Lung (tissue), 12 donors: Measurements from ENCODE around the gene STAG1. TPM values are rescaled to one million over a fixed set of nuclear protein-coding genes. Genes with fewer than 3 reads are reported as not detected.

Experiments used
- ATAC-seq: fragments of 200-7000 bp; cut with Tn5 transposase; one replicate; pipeline ENCODE4 v1.9.1; 2020; ENCODE audit warnings: moderate number of reproducible peaks; ENCODE audit not compliant: insufficient read depth, low FRiP score
- DNase-seq, 3 donors: peaks; one replicate each; pipeline ENCODE4 v3.0.0-alpha.2; 2013 to 2017
- H3K27ac ChIP-seq, 2 donors: one replicate each; pipeline ENCODE4 v1.5.1; 2013; ENCODE audit warnings: mild to moderate bottlenecking in 2 of 2, moderate library complexity in 2 of 2, control low read depth in 1 of 2, inconsistent platforms in 1 of 2, low read depth in 1 of 2, low read length in 1 of 2
- H3K27me3 ChIP-seq, 3 donors: one replicate each; pipeline ENCODE4 v1.5.1; 2013; ENCODE audit warnings: low read length in 2 of 3; ENCODE audit not compliant: control insufficient read depth in 3 of 3, insufficient read depth in 3 of 3
- H3K36me3 ChIP-seq, 4 donors: one replicate each; pipeline ENCODE4 v1.5.1; 2013; ENCODE audit warnings: low read length in 4 of 4, mild to moderate bottlenecking in 1 of 4, moderate library complexity in 1 of 4; ENCODE audit not compliant: control insufficient read depth in 4 of 4, insufficient read depth in 4 of 4
- H3K4me1 ChIP-seq, 5 donors: one replicate each; pipeline ENCODE4 v1.5.1; 2013; ENCODE audit warnings: low read length in 5 of 5, mild to moderate bottlenecking in 2 of 5, moderate library complexity in 1 of 5; ENCODE audit not compliant: control insufficient read depth in 5 of 5, insufficient read depth in 5 of 5
- H3K4me3 ChIP-seq: one replicate; pipeline ENCODE4 v1.5.1; 2013; ENCODE audit warnings: mild to moderate bottlenecking, control low read depth, moderate library complexity
- H3K9ac ChIP-seq, 2 donors: one replicate each; pipeline ENCODE4 v1.5.1; 2013; ENCODE audit warnings: low read length in 2 of 2, control low read depth in 1 of 2; ENCODE audit not compliant: insufficient read depth in 1 of 2
- H3K9me3 ChIP-seq, 4 donors: one replicate each; pipeline ENCODE4 v1.5.1; 2013; ENCODE audit warnings: low read length in 3 of 4, mild to moderate bottlenecking in 1 of 4, moderate library complexity in 1 of 4; ENCODE audit not compliant: control insufficient read depth in 4 of 4, insufficient read depth in 3 of 4
- CTCF ChIP-seq: IDR thresholded peaks from 2 replicates; pipeline ENCODE4 v1.5.1; 2012; ENCODE audit warnings: mild to moderate bottlenecking; ENCODE audit errors: control extremely low read depth, extremely low read depth
- WGBS, 2 donors: extraction: QIAGEN DNeasy Blood & Tissue Kit; methylation state at CpG; one replicate each; pipeline ENCODE4 v1.1.7; 2013; 5-methylcytosine and 5-hydroxymethylcytosine counted together
- polyA plus RNA-seq, 2 donors: library from polyadenylated mRNA; stranded (reverse); fragments of 200-250 nt; gene quantifications; one replicate each; pipeline ENCODE4 v1.2.1, GENCODE V29; 2013
- total RNA-seq, 2 donors: library from RNA; depleted of rRNA in 1 of 2; stranded (reverse); fragments of >200 nt in 1 of 2; gene quantifications; one replicate each; pipeline ENCODE4 v1.2.1, GENCODE V29; 2014 to 2021
- donor health status: control.
- donor health status: control.
- donor health status: Bipolar disorder and iron deficiency.
- donor health status: healthy.
- donor health status: DM: yes; HTN: yes; CAD: no.

Gene STAG1
- total and polyA plus RNA-seq, 4 donors, result 8.1 to 90.0 (median 20.5) TPM

- no peaks in the 10 kb centered on the region for H3K27me3 ChIP-seq
- peaks cover 0 to 13% (median 1%) of the 10 kb centered on the region in 4 donors for H3K36me3 ChIP-seq
- peaks cover 0 to 3% (median 0%) of the 10 kb centered on the region in 5 donors for H3K4me1 ChIP-seq
- no peak for DNase-seq
- ATAC-seq, result no peak
- H3K9ac ChIP-seq, result no peak overlapping the region
- no peak overlapping the region for H3K4me3 ChIP-seq
- WGBS, 2 donors, result 78 to 86% methylated on average over 1 of the region's 1 CpG
- H3K27ac ChIP-seq, result no peak overlapping the region
- no peaks in the 10 kb centered on the region for H3K9me3 ChIP-seq
- no peak for TF ChIP-seq CTCF
Measured at GRCh38 chr3:136505676-136506075, 246.5 kb downstream of the STAG1 start.

DNA sequence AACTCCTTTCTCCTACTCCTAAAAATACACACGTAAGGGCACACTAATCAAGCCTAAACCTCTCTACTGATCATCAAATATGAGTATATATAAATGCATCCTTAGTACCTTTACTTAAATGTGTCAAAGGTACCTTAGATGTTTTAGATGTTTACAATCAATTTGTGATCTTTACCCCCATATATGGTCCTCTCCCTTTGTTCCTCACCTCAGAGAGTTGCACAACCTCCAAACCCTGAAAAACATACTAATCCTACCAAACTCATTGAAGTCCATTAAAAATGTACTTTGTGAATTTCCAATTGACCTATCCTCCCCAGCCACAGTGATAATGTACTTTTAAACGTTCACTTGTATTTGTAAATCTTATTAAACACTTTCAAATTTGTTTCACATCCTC lies 249.1 kb downstream of the STAG1 start:
- 93 to 94% methylated on average over 2 of the region's 2 CpGs for WGBS, 2 donors
- Histone ChIP-seq H3K4me1 (peaks cover 0 to 3% (median 0%) of the 10 kb centered on the region in 5 donors), H3K27me3 (no peaks in the 10 kb centered on the region), H3K9me3 (no peaks in the 10 kb centered on the region), H3K4me3 (no peak overlapping the region), H3K36me3 (peaks cover 0 to 16% (median 1%) of the 10 kb centered on the region in 4 donors), H3K27ac (no peak overlapping the region), H3K9ac (no peak overlapping the region)
- ATAC-seq (no peak), DNase-seq (no peak)
- TF ChIP-seq CTCF, result no peak

DNA sequence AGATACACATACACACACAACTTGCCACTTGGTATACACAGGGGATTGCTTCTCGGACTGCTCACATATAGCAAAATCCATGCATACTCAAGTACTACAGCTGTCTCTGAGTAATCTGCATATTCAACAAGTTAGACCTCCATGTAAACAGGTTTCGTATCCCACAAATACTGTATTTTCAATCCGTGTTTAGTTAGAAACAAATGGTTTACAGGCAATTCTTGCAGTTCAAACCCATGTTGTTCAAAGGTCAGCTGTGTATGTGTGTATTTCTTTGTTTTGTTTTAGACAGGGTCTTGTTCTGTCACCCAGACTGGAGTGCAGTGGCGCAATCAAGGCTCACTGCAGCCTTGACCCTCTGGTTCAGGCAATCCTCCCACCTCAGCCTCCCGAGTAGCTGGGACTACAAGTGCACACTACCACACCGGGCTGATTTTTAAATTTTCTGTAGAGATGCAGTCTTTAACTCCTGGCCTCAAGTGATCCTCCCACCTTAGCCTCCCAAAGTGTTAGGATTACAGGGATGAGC lies 253.2 kb downstream of the STAG1 start:
- DNase-seq (no peak), ATAC-seq (no peak)
- peaks cover 0 to 2% (median under 1%) of the 10 kb centered on the region in 4 donors for H3K9me3 ChIP-seq
- H3K27ac ChIP-seq, result no peak overlapping the region
- no peak for TF ChIP-seq CTCF
- H3K4me3 ChIP-seq, result no peak overlapping the region
- no peaks in the 10 kb centered on the region for H3K27me3 ChIP-seq
- H3K9ac ChIP-seq, result no peak overlapping the region
- peaks cover 0 to 11% (median 0%) of the 10 kb centered on the region in 4 donors for H3K36me3 ChIP-seq
- WGBS, 2 donors, result 97 to 98% methylated on average over 6 of the region's 6 CpGs
- no peaks in the 10 kb centered on the region for H3K4me1 ChIP-seq

- H3K9ac ChIP-seq, result no peak overlapping the region
- TF ChIP-seq CTCF, result no peak
- peaks cover 0 to 19% (median 8%) of the 10 kb centered on the region in 4 donors for H3K36me3 ChIP-seq
- no peaks in the 10 kb centered on the region for H3K4me1 ChIP-seq
- 97 to 98% methylated on average over 4 of the region's 4 CpGs for WGBS, 2 donors
- H3K4me3 ChIP-seq, result no peak overlapping the region
- no peaks in the 10 kb centered on the region for H3K27me3 ChIP-seq
- DNase-seq, result no peak
- no peak for ATAC-seq
- H3K9me3 ChIP-seq, result peaks cover 0 to 2% (median 1%) of the 10 kb centered on the region in 4 donors
- H3K27ac ChIP-seq, result no peak overlapping the region
Measured at GRCh38 chr3:136495213-136495612, 257.0 kb downstream of the STAG1 start.
